Measurements from ENCODE around the gene METTL13.

DNA sequence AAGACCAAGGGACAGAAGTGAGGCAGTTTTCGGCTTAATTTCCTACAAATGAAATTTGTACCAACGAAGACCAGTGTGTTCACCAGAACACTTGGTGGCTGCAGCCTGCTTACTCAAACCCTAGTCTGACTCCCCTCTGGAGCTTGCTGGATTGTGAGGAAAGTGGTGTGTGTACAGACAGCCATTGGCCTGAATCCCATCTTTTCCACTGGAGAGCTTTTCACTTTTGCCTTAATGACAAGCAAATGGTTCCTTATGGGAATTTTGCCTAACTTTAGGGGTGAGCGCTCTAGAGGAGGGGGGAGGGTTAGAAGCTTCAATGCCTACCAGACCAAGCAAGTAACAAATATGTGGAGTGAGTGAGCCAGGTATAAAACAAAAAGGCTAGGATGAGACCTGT lies 17.3 kb downstream of the METTL13 start:
- TF ChIP-seq, protein P1, sequence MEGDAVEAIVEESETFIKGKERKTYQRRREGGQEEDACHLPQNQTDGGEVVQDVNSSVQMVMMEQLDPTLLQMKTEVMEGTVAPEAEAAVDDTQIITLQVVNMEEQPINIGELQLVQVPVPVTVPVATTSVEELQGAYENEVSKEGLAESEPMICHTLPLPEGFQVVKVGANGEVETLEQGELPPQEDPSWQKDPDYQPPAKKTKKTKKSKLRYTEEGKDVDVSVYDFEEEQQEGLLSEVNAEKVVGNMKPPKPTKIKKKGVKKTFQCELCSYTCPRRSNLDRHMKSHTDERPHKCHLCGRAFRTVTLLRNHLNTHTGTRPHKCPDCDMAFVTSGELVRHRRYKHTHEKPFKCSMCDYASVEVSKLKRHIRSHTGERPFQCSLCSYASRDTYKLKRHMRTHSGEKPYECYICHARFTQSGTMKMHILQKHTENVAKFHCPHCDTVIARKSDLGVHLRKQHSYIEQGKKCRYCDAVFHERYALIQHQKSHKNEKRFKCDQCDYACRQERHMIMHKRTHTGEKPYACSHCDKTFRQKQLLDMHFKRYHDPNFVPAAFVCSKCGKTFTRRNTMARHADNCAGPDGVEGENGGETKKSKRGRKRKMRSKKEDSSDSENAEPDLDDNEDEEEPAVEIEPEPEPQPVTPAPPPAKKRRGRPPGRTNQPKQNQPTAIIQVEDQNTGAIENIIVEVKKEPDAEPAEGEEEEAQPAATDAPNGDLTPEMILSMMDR (IDR thresholded peaks at IDR 0.05), result no peak
- no peak for TF ChIP-seq POLR2A (IDR thresholded peaks at IDR 0.05)
